SJSA1 (cell line): ENCODE results near the gene SIX2. TPM values are rescaled to one million over a fixed set of nuclear protein-coding genes. Genes with fewer than 3 reads are reported as not detected.
"Not testable (repeated sequence)": the region's sequence is repeated elsewhere in the genome, so short reads cannot be mapped to it uniquely, and the experiment has no call there.

Experiments used
- DNase-seq, 2 experiments: peaks; one replicate each; pipeline ENCODE4 v3.0.0-alpha.2; 2015 to 2020; ENCODE audit warnings: low spot score in 2 of 2, low read depth in 1 of 2
- H3K27ac ChIP-seq: fragments of 250-450 bp; sonication (Bioruptor Pico); 2 replicates; pipeline ENCODE4 v1.5.1; 2020; ENCODE audit warnings: mild to moderate bottlenecking, moderate library complexity
- H3K27me3 ChIP-seq: fragments of 250-450 bp; sonication (Bioruptor Pico); replicated peaks from 2 replicates; pipeline ENCODE4 v1.5.1; 2020; ENCODE audit warnings: mild to moderate bottlenecking, moderate library complexity
- H3K36me3 ChIP-seq: fragments of 250-450 bp; sonication (Bioruptor Pico); 2 replicates; pipeline ENCODE4 v1.5.1; 2020; ENCODE audit warnings: mild to moderate bottlenecking
- H3K4me1 ChIP-seq: fragments of 250-450 bp; sonication (Bioruptor Pico); replicated peaks from 2 replicates; pipeline ENCODE4 v1.6.1; 2021; ENCODE audit warnings: mild to moderate bottlenecking
- H3K4me3 ChIP-seq: fragments of 250-450 bp; sonication (Bioruptor Pico); 2 replicates; pipeline ENCODE4 v1.5.1; 2020; ENCODE audit warnings: mild to moderate bottlenecking
- H3K9me3 ChIP-seq: fragments of 250-450 bp; sonication (Bioruptor Pico); replicated peaks from 2 replicates; pipeline ENCODE4 v1.5.1; 2020; ENCODE audit warnings: mild to moderate bottlenecking
- total RNA-seq: library from RNA; depleted of rRNA; stranded (reverse); fragments of >200 nt; shearing (Covaris generic); gene quantifications from 2 replicates; pipeline ENCODE4 v1.2.3, GENCODE V29; 2014; rRNA removed

Gene SIX2
- total RNA-seq, result 3.6 and 5.6 TPM in 2 replicates

- H3K27ac ChIP-seq, result peak within 1 kb of the TSS; percentile 69
- peaks cover 36% of the 10 kb centered on the region for H3K4me1 ChIP-seq
- DNase-seq, result peak; percentile 97 to 98
- H3K9me3 ChIP-seq, result peaks cover 4% of the 10 kb centered on the region; the same call in 1 of the 2 replicates
- no peaks in the 10 kb centered on the region for H3K36me3 ChIP-seq
- peak within 1 kb of the TSS; percentile 45 for H3K4me3 ChIP-seq
- no peaks in the 10 kb centered on the region for H3K27me3 ChIP-seq
Measured at GRCh38 chr2:45009303-45009927, at the start of gene SIX2. Gene SIX2 (minus strand): TSS chr2:45009452. CDS start chr2:45009110, 342 bp downstream.

GRCh38 chr2:45055162-45055605 is 45.9 kb upstream of the SIX2 start:
- no peak overlapping the region for H3K27ac ChIP-seq
- no peaks in the 10 kb centered on the region for H3K9me3 ChIP-seq
- H3K4me1 ChIP-seq, result no peaks in the 10 kb centered on the region
- no peaks in the 10 kb centered on the region for H3K27me3 ChIP-seq
- no peak for DNase-seq
- H3K36me3 ChIP-seq, result no peaks in the 10 kb centered on the region
- H3K4me3 ChIP-seq, result no peak overlapping the region

- Histone ChIP-seq H3K9me3 (no peaks in the 10 kb centered on the region), H3K27me3 (no peaks in the 10 kb centered on the region), H3K27ac (no peak overlapping the region), H3K4me3 (no peak overlapping the region), H3K4me1 (no peaks in the 10 kb centered on the region), H3K36me3 (no peaks in the 10 kb centered on the region)
- DNase-seq, result no peak
Measured at GRCh38 chr2:45053966-45054365, 44.7 kb upstream of the SIX2 start.

GRCh38 chr2:45052388-45052928 is 43.2 kb upstream of the SIX2 start:
- Histone ChIP-seq H3K27ac (no peak overlapping the region), H3K9me3 (no peaks in the 10 kb centered on the region), H3K36me3 (no peaks in the 10 kb centered on the region), H3K4me3 (no peak overlapping the region), H3K4me1 (peaks cover 5% of the 10 kb centered on the region), H3K27me3 (no peaks in the 10 kb centered on the region)
- no peak for DNase-seq

GRCh38 chr2:45049569-45050336 is 40.5 kb upstream of the SIX2 start:
- Histone ChIP-seq H3K4me1 (peaks cover 7% of the 10 kb centered on the region), H3K27me3 (no peaks in the 10 kb centered on the region), H3K4me3 (no peak overlapping the region), H3K9me3 (peaks cover 3% of the 10 kb centered on the region; the same call in 1 of the 2 replicates), H3K36me3 (no peaks in the 10 kb centered on the region), H3K27ac (no peak overlapping the region)
- no peak for DNase-seq

- H3K27me3 ChIP-seq, result no peaks in the 10 kb centered on the region
- DNase-seq, result peak in 1 of 2 experiments; percentile 22
- peaks cover 3% of the 10 kb centered on the region; the same call in 1 of the 2 replicates for H3K9me3 ChIP-seq
- H3K27ac ChIP-seq, result no peak overlapping the region
- no peak overlapping the region for H3K4me3 ChIP-seq
- H3K4me1 ChIP-seq, result peaks cover 7% of the 10 kb centered on the region
- no peaks in the 10 kb centered on the region for H3K36me3 ChIP-seq
Measured at GRCh38 chr2:45047301-45047700, 38.0 kb upstream of the SIX2 start.

- DNase-seq, result no peak
- Histone ChIP-seq H3K36me3 (no peaks in the 10 kb centered on the region), H3K9me3 (peaks cover 3% of the 10 kb centered on the region; the same call in 1 of the 2 replicates), H3K27me3 (no peaks in the 10 kb centered on the region), H3K27ac (no peak overlapping the region), H3K4me1 (peaks cover 7% of the 10 kb centered on the region), H3K4me3 (no peak overlapping the region)
Measured at GRCh38 chr2:45046786-45047185, 37.5 kb upstream of the SIX2 start.

GRCh38 chr2:45045706-45046105 is 36.5 kb upstream of the SIX2 start:
- DNase-seq, result no peak
- H3K27ac ChIP-seq, result no peak overlapping the region
- no peak overlapping the region for H3K4me3 ChIP-seq
- H3K9me3 ChIP-seq, result peaks cover 3% of the 10 kb centered on the region; the same call in 1 of the 2 replicates
- H3K36me3 ChIP-seq, result no peaks in the 10 kb centered on the region
- H3K27me3 ChIP-seq, result no peaks in the 10 kb centered on the region
- peaks cover 7% of the 10 kb centered on the region for H3K4me1 ChIP-seq

- H3K4me1 ChIP-seq, result peaks cover 7% of the 10 kb centered on the region
- H3K9me3 ChIP-seq, result peaks cover 3% of the 10 kb centered on the region; the same call in 1 of the 2 replicates
- no peak for DNase-seq
- no peak overlapping the region for H3K4me3 ChIP-seq
- no peaks in the 10 kb centered on the region for H3K36me3 ChIP-seq
- no peaks in the 10 kb centered on the region for H3K27me3 ChIP-seq
- H3K27ac ChIP-seq, result no peak overlapping the region
Measured at GRCh38 chr2:45044916-45045315, 35.7 kb upstream of the SIX2 start.

GRCh38 chr2:45043174-45043573 is 33.9 kb upstream of the SIX2 start:
- no peak for DNase-seq
- Histone ChIP-seq H3K27ac (no peak overlapping the region), H3K9me3 (peaks cover 3% of the 10 kb centered on the region; the same call in 1 of the 2 replicates), H3K4me3 (no peak overlapping the region), H3K36me3 (no peaks in the 10 kb centered on the region), H3K27me3 (no peaks in the 10 kb centered on the region), H3K4me1 (peaks cover 7% of the 10 kb centered on the region)

GRCh38 chr2:45042401-45042800 is 33.1 kb upstream of the SIX2 start:
- no peak overlapping the region for H3K4me3 ChIP-seq
- peaks cover 3% of the 10 kb centered on the region; the same call in 1 of the 2 replicates for H3K9me3 ChIP-seq
- no peaks in the 10 kb centered on the region for H3K36me3 ChIP-seq
- no peaks in the 10 kb centered on the region for H3K27me3 ChIP-seq
- no peak for DNase-seq
- peaks cover 2% of the 10 kb centered on the region for H3K4me1 ChIP-seq
- H3K27ac ChIP-seq, result no peak overlapping the region

GRCh38 chr2:45040786-45041185 is 31.5 kb upstream of the SIX2 start:
- Histone ChIP-seq H3K4me1 (no peaks in the 10 kb centered on the region), H3K27ac (no peak overlapping the region), H3K36me3 (no peaks in the 10 kb centered on the region), H3K27me3 (no peaks in the 10 kb centered on the region), H3K9me3 (peaks cover 1% of the 10 kb centered on the region; the same call in 1 of the 2 replicates), H3K4me3 (no peak overlapping the region)
- no peak for DNase-seq

GRCh38 chr2:45039804-45040203 is 30.6 kb upstream of the SIX2 start:
- H3K36me3 ChIP-seq, DNase-seq, H3K4me3 ChIP-seq, H3K9me3 ChIP-seq, H3K27me3 ChIP-seq, H3K27ac ChIP-seq, H3K4me1 ChIP-seq: not testable (repeated sequence)

GRCh38 chr2:45038861-45039260 is 29.6 kb upstream of the SIX2 start:
- not testable (repeated sequence) for H3K9me3 ChIP-seq, H3K4me3 ChIP-seq, H3K36me3 ChIP-seq, H3K27ac ChIP-seq, H3K4me1 ChIP-seq, DNase-seq, H3K27me3 ChIP-seq
